Right lung (tissue), 5 donors: ENCODE results near the gene SETDB1. TPM values are rescaled to one million over a fixed set of nuclear protein-coding genes. Genes with fewer than 3 reads are reported as not detected.
A peak's percentile ranks its signal among the peaks of the same experiment; 100 is the strongest.
"Not testable (repeated sequence)": the region's sequence is repeated elsewhere in the genome, so short reads cannot be mapped to it uniquely, and the experiment has no call there.

Experiments
- DNase-seq, 2 donors: peaks; one replicate each; pipeline ENCODE4 v3.0.0-alpha.2; 2013
- polyA plus RNA-seq, 5 donors: library from polyadenylated mRNA; unstranded; fragments of 120-200 nt; gene quantifications; one replicate each; pipeline versions ENCODE4 v1.2.1 to v1.2.3, GENCODE V29; 2013; ENCODE audit warnings: inconsistent platforms in 1 of 5, low replicate concordance in 1 of 5; ENCODE audit not compliant: insufficient read length in 5 of 5, insufficient read depth in 1 of 5

The SETDB1 gene
- polyA plus RNA-seq, 5 donors, result 67.5 to 102 (median 83.8) TPM

DNA sequence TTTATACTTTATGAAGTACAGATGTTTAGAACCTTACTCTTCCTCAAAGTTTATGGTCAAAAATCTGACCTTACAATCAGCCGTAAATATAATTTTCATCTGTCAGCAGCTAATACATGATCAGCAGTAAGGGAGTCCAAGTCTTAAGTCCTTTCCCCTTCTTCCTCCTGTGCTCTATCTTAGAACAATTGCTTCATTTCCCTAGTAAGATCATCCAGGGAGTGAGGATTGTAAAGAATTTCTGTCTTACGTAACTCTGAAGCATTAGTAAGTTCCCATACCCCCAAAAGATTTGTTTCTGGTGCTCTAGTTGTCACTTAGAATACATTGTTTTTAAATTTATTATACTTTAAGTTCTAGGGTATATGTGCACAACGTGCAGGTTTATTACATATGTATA, 2.1 kb downstream of the SETDB1 start:
- no peak for DNase-seq

GRCh38 chr1:150928775-150929174, 2.6 kb downstream of the SETDB1 start:
- not testable (repeated sequence) for DNase-seq

- peak in 1 of 2 donors; percentile 2 for DNase-seq
Measured at GRCh38 chr1:150931773-150932172, 5.6 kb downstream of the SETDB1 start.

- no peak for DNase-seq
Measured at GRCh38 chr1:150944856-150945255, 18.7 kb downstream of the SETDB1 start.

- no peak for DNase-seq
Measured at GRCh38 chr1:150954708-150955107, 28.5 kb downstream of the SETDB1 start.

DNA sequence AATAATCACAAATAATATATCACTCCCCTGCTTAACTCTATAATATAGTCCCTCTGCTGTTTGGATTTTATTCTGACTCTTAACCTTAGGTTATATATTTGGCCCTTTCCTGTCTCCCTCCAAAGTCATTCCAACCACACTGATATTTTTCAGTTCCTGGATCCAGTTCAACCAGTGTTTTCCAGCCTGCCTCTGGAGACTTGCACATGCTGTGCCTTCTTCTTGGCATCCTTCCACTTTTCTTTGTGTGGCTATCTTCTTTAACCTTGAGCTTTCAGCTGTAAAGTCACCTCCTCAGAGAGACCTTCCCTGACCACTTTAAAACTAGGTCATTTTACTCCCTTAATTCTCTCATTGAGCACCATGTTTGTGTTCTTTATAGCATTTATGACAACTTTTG, 29.1 kb downstream of the SETDB1 start:
- DNase-seq, result no peak

- no peak for DNase-seq
Measured at GRCh38 chr1:150957666-150958065, 31.5 kb downstream of the SETDB1 start.

DNA sequence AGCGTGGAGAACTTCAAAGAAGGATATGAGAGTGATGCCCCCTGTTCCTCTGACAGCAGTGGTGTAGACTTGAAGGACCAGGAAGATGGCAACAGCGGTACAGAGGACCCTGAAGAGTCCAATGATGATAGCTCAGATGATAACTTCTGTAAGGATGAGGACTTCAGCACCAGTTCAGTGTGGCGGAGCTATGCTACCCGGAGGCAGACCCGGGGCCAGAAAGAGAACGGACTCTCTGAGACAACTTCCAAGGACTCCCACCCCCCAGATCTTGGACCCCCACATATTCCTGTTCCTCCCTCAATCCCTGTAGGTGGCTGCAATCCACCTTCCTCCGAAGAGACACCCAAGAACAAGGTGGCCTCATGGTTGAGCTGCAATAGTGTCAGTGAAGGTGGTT, 34.5 kb downstream of the SETDB1 start:
- DNase-seq, result no peak

DNA sequence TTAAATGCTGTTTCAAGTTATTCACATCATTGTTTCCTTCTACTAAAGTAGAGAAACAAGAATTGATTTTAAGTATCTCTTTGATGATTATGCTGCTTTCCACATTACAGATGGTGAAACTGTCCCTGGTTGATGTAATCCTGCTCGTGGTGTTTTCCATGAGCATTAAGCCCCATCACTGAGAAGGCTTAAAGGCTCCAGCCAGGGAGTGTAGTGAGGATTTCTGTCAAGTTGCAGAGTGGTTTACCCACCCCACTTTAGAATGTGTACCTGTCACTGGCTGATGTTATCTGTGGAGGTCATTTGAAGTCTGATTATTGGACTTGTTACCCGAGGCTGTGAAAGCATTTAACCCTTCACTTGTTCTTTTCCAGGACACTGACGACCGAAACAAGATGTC, 35.6 kb downstream of the SETDB1 start:
- DNase-seq, result no peak

GRCh38 chr1:150963321-150964163, 37.4 kb downstream of the SETDB1 start:
- DNase-seq, result no peak

- no peak for DNase-seq
Measured at GRCh38 chr1:150964164-150964489, 38.0 kb downstream of the SETDB1 start.

GRCh38 chr1:150965605-150966004, 39.4 kb downstream of the SETDB1 start:
- no peak for DNase-seq

DNA sequence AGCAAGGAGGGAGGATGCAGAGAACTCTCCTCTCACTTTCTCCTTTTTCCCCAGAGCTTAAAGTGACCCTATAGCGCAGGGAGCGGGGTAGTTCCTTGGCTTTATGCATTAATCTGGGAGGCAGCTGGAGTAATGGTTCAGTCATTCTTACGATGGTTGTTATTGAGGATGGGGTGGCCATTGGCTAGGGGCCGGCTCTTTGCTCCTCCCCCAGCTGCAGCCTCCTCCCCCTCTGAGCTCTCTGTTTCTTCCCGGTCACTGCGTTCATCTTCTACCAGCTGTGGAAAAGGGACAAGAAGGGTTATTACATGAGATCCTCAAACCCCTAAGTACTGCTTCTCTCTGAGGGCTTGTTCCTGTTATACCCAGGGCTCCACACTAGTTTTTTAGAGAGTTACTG, 39.8 kb downstream of the SETDB1 start:
- DNase-seq, result no peak

- no peak for DNase-seq
Measured at GRCh38 chr1:150967936-150968335, 41.8 kb downstream of the SETDB1 start.

GRCh38 chr1:150968491-150968890, 42.3 kb downstream of the SETDB1 start:
- no peak for DNase-seq

DNA sequence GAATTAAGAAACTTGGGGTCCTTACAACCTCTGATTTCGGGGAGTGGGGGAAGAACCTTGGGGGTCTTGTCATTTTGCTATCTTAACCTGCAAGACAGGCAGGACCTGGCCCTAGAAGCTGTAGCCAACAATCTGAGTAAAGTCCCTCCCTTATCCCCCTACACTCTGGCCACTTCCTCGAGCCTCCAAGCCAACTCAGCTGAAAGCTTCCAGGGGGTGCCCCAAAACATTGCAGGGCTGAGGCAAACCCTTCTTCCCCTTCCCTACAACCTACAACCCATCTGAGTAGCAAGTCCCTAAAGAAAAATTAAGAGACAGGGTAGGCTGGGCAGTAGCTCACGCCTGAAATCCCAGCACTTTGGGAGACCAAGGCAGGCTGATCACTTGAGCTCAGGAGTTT, 43.5 kb downstream of the SETDB1 start:
- DNase-seq, result no peak

DNA sequence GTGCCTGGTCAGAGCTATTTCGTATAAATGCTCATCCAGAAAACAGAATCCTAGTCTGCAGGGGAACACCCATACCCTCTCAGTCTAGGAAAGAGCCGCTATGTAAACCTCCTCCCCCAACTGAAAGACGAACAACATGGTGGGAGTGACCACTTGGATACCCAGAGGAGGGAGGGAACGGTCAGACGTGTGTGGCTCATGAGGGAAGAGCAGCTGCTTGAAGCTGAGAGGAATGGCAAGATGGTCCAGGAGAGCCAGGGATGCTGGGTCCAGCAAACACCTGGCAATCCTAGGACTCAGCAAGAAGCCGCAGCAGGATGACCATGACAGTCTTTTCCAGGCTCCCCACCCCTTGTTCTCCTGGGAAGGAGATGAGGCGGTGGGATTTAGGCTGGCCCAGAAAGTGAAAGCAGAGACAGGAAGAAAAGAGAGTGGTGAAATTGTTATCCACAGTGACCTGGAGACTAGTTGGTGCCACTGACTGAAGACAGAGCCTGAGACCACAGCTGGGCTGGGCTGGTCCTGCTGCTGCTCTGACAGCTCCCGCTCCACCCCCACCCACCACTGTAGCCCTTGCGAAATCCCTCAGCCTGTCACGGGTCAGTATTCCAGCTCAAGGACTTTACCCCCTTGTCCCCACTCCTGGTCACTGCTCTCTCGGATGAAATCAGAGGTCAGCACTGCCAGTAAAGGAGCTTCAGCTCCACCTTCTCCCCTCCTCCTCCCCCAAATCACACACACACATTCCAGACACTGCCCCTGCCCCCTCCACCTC, 44.8 kb downstream of the SETDB1 start:
- DNase-seq, result peak; percentile 82 to 86

DNA sequence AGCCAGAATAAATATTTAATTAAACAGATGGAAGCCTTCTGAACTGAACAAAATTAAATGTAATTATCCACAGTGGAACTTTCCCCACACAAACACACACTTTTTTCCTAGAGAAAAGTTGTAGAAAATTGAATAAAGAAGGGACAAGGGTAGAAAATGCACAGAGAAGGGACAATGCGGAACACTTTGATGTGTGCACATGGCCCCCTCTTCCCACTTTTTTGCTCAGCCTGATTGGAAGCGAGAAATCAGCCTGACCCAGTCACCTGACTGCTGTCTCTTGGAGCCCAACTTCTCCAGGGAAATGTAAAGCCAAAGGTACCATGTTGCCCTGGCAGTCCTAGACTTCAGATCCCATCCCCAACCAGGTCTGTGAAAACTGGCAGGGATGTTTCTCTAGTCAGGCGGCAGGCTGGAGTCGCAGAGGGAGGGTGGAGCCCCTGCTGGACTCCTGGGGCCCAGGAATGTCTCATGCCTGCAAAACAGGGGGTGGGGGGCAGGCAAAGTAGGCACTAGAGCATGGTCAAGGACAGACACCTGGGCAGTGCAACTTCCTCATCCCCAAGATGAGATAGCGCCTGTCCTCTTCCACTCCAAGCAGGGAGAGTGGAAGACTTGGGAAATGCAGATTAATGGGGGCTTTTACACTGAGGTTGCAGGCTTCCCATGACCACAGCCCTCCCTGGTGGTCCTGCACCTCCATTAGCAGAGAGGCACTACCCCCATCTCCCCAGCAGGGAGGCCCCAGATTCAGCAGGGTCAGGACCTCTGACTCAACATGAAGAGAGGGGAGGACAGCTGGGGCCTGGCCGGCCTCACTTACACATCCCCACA, 45.6 kb downstream of the SETDB1 start:
- DNase-seq, result no peak

- DNase-seq, result no peak
Measured at GRCh38 chr1:150972417-150972940, 46.3 kb downstream of the SETDB1 start.

DNA sequence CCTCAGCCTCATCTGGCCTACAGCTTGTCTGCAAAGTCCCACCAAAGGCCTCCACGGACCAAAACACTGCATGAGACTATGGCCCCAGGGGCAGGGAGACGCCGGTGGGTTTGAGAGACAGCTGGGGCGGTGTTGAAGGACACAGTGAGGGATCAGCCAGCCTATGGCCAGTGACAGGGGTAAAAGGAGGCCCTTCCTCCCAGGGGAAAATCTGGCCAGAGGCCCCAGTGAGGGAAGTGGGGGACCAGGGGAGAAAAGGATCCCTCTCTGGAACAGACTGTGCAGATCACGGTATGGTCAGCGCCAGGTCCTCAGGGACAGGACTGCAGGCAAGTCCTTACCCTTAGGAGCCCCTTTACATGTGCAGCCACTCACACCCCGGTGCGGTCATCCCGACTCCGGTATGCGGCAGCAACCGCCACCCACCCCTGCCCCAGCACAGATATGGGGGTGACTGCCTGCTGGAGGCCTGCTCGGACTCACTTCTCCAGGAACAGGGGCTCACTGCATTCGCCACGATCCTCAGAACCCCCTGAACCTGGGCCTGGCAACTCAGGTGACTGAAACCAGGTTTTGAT, 47.2 kb downstream of the SETDB1 start:
- no peak for DNase-seq

DNA sequence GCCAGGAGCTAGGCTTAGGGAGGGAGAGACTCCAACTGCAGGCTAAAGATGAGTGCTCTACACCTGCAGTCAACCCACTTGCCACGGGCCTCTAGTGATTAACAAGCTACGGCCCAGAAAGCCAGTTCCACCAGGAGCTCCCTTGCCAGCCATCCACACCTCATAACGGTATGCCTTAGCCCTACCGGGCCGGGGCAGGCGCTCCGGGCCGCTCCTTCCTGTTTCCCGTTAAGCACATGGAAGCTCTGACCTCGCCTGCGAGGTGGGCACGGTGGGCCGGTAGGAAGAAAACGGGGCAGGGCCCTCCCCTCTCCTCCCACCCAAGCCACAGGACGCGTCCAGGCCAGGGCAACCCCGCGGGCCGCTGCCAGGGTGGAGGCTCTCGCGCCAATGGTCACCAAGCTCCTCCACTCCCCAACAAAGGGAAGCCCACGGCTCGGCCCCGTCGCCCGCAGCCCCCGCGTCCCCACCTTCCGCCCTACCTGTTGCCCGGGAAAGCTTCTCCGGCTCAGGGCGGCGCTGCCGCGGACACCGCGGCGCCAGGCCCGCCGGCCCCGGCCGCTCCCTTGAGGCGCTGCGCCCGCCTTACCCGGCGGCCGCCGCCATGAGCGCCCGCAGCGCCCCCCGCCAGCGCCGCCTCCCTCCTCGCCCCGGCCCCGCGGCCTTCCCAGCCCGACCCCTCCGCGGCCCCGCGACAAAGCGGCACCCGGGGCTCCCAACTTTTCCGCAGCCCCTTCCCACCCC, 47.8 kb downstream of the SETDB1 start:
- DNase-seq, result no peak
